ENCODE data around the gene PIAS4. TPM values are rescaled to one million over a fixed set of nuclear protein-coding genes. Genes with fewer than 3 reads are reported as not detected.

Gene PIAS4
- total and polyA plus RNA-seq, 10 of the 15 experiments (the other 5 are each of a cell fraction or from before 2014, with no cell fraction given) = 0.13 to 25.1 (median 11.3) TPM

- H3K4me3 ChIP-seq = no peak overlapping the region
- H3K9me3 ChIP-seq (replicated peaks; ENCODE audit: control insufficient read depth, insufficient read depth, low read length) = peaks cover 4% of the 10 kb centered on the region; the same call in 2 of the 3 replicates
- H3K36me3 ChIP-seq (ENCODE audit: control insufficient read depth in 2 of 2, insufficient read depth in 2 of 2, low read length in 1 of 2) = peaks cover 6 to 12% of the 10 kb centered on the region in 2 experiments; a peak in 3 of 4 replicates
- in situ Hi-C loops (cut with MboI) = no loop called here
- intact Hi-C loops (cut with micrococcal nuclease; ENCODE audit: unreplicated experiment) = no loop called here
- H3K27ac ChIP-seq (ENCODE audit: control insufficient read depth, insufficient read depth) = no peak overlapping the region
- FAIRE-seq = no peak
- H3K4me1 ChIP-seq (ENCODE audit: control insufficient read depth, insufficient read depth, low read length) = no peaks in the 10 kb centered on the region
- no TSS peak for BruUV-seq (replicated peaks)
- no peaks in the 10 kb centered on the region for H3K27me3 ChIP-seq (replicated peaks in 1 of 2; ENCODE audit: control insufficient read depth in 2 of 2, insufficient read depth in 2 of 2, low read length in 1 of 2)
- ChIA-PET RAD21 (ENCODE audit: unreplicated experiment) (no interaction called here), CTCF (no interaction called here), POLR2A (no interaction called here), SMC1A (ENCODE audit: uncharacterized antibody, unreplicated experiment) (no interaction called here)
- TF ChIP-seq CBX3 (IDR thresholded peaks at IDR 0.05; ENCODE audit: borderline replicate concordance, low read depth) = no peak
- peak; percentile 53 for TF ChIP-seq POLR2A (IDR thresholded peaks at IDR 0.05; ENCODE audit: low read depth, low read length)
- DNase-seq (ENCODE audit: low read depth, low spot score) = no peak
- H2AFZ ChIP-seq (ENCODE audit: control insufficient read depth, low read depth, low read length) = no peak overlapping the region
- no peak overlapping the region for H3K9ac ChIP-seq (ENCODE audit: control insufficient read depth, insufficient read depth, low read length)
- WGBS (ENCODE audit: insufficient coverage, insufficient replicate concordance, low lambda C conversion rate, missing lambda C conversion rate) = 90% methylated on average over 34 of the region's 34 CpGs
- no peak; the same call in 2 of the 3 replicates for ATAC-seq
- no peak overlapping the region for H3K4me2 ChIP-seq (ENCODE audit: control insufficient read depth, insufficient read depth)
- H3K79me2 ChIP-seq (ENCODE audit: control insufficient read depth, insufficient read depth, low read length) = no peaks in the 10 kb centered on the region
- H4K20me1 ChIP-seq (ENCODE audit: control insufficient read depth, insufficient read depth) = no peaks in the 10 kb centered on the region
These were observed 26.8 kb downstream of the PIAS4 start for GRCh38 chr19:4034048-4035017.

- peaks cover 6 to 12% of the 10 kb centered on the region in 2 experiments; a peak in 3 of 4 replicates for H3K36me3 ChIP-seq (ENCODE audit: control insufficient read depth in 2 of 2, insufficient read depth in 2 of 2, low read length in 1 of 2)
- SMC1A ChIA-PET (ENCODE audit: uncharacterized antibody, unreplicated experiment) = no interaction called here
- H3K9ac ChIP-seq (ENCODE audit: control insufficient read depth, insufficient read depth, low read length) = no peak overlapping the region
- H3K79me2 ChIP-seq (ENCODE audit: control insufficient read depth, insufficient read depth, low read length) = no peaks in the 10 kb centered on the region
- no peak for ATAC-seq
- H3K27ac ChIP-seq (ENCODE audit: control insufficient read depth, insufficient read depth) = no peak overlapping the region
- DNase-seq (ENCODE audit: low read depth, low spot score) = no peak
- FAIRE-seq = no peak
- no peak overlapping the region for H3K4me2 ChIP-seq (ENCODE audit: control insufficient read depth, insufficient read depth)
- in situ Hi-C loops (cut with MboI) = no loop called here
- no peaks in the 10 kb centered on the region for H4K20me1 ChIP-seq (ENCODE audit: control insufficient read depth, insufficient read depth)
- POLR2A ChIA-PET = no interaction called here
- no peaks in the 10 kb centered on the region for H3K4me1 ChIP-seq (ENCODE audit: control insufficient read depth, insufficient read depth, low read length)
- BruUV-seq (replicated peaks) = no TSS peak
- peaks cover 4% of the 10 kb centered on the region; the same call in 2 of the 3 replicates for H3K9me3 ChIP-seq (replicated peaks; ENCODE audit: control insufficient read depth, insufficient read depth, low read length)
- CTCF ChIA-PET = no interaction called here
- RAD21 ChIA-PET (ENCODE audit: unreplicated experiment) = no interaction called here
- H2AFZ ChIP-seq (ENCODE audit: control insufficient read depth, low read depth, low read length) = no peak overlapping the region
- H3K4me3 ChIP-seq = no peak overlapping the region
- TF ChIP-seq CHD2 (IDR thresholded peaks at IDR 0.05; ENCODE audit: borderline replicate concordance, low read depth, low read length) (no peak), PML (IDR thresholded peaks at IDR 0.05; ENCODE audit: low read length) (no peak), MXI1 (IDR thresholded peaks at IDR 0.05; ENCODE audit: low read depth, low read length) (no peak), TAF1 (IDR thresholded peaks at IDR 0.05; ENCODE audit: borderline replicate concordance, low read depth, low read length) (no peak)
- H3K27me3 ChIP-seq (replicated peaks in 1 of 2; ENCODE audit: control insufficient read depth in 2 of 2, insufficient read depth in 2 of 2, low read length in 1 of 2) = no peaks in the 10 kb centered on the region
- WGBS (ENCODE audit: insufficient coverage, insufficient replicate concordance, low lambda C conversion rate, missing lambda C conversion rate) = over 99% methylated on average over 17 of the region's 19 CpGs
- intact Hi-C loops (cut with micrococcal nuclease; ENCODE audit: unreplicated experiment) = no loop called here
These were observed 27.6 kb downstream of the PIAS4 start for GRCh38 chr19:4035018-4035566.
